Measurements from ENCODE around the gene GAP43.

- TF ChIP-seq CTCF (IDR thresholded peaks at IDR 0.05) (no peak), POLR2AphosphoS5 (IDR thresholded peaks at IDR 0.05) (no peak), POLR2A (IDR thresholded peaks at IDR 0.05) (no peak)
Observed at GRCh38 chr3:115626721-115627120, 3.4 kb downstream of the GAP43 start.

Measured in breast epithelium (tissue), 3 donors.